ENCODE measurements around the gene WFDC8.

The WFDC8 gene

GRCh38 chr20:45579184-45579583 lies at the start of gene WFDC8:
Gene WFDC8 (minus strand): TSS chr20:45579284. CDS start chr20:45579247, 37 bp downstream.
- Histone ChIP-seq H3K79me2 (ENCODE audit: insufficient read depth, low read length) (no peaks in the 10 kb centered on the region), H3K9ac (ENCODE audit: low read length) (no peak within 1 kb of the TSS), H3K4me2 (ENCODE audit: low read length) (no peak within 1 kb of the TSS), H3K36me3 (ENCODE audit: insufficient read depth, low read length) (no peaks in the 10 kb centered on the region), H4K20me1 (ENCODE audit: insufficient read depth, low read length) (no peaks in the 10 kb centered on the region), H3F3A (ENCODE audit: insufficient read depth, low read length) (no peaks in the 10 kb centered on the region), H3K27me3 (ENCODE audit: insufficient read depth, low read length) (no peaks in the 10 kb centered on the region), H3K4me1 (ENCODE audit: insufficient read depth, low read length, severe bottlenecking) (no peaks in the 10 kb centered on the region), H2AFZ (ENCODE audit: low read length) (no peak within 1 kb of the TSS), H3K4me3 (ENCODE audit: low read depth, low read length, poor library complexity, severe bottlenecking) (no peak within 1 kb of the TSS), H3K9me3 (ENCODE audit: low read length) (no peaks in the 10 kb centered on the region), H3K27ac (ENCODE audit: low read depth, low read length, poor library complexity, severe bottlenecking) (no peak within 1 kb of the TSS), H3K9me2 (ENCODE audit: low read depth, low read length) (no peaks in the 10 kb centered on the region)
- TF ChIP-seq EZH2 (IDR thresholded peaks at IDR 0.05; ENCODE audit: borderline replicate concordance, low read length) (no peak), CTCF (IDR thresholded peaks at IDR 0.05; ENCODE audit: low read length) (no peak)

- Histone ChIP-seq H3F3A (ENCODE audit: insufficient read depth, low read length) (no peaks in the 10 kb centered on the region), H3K27ac (ENCODE audit: low read depth, low read length, poor library complexity, severe bottlenecking) (no peak overlapping the region)
These were observed 47.5 kb upstream of the WFDC8 start for GRCh38 chr20:45626540-45626939.

GRCh38 chr20:45621593-45621992 lies 42.5 kb upstream of the WFDC8 start:
- no peak overlapping the region for H2AFZ ChIP-seq (ENCODE audit: low read length)
- no peaks in the 10 kb centered on the region for H3K9me2 ChIP-seq (ENCODE audit: low read depth, low read length)
- H3K4me3 ChIP-seq (ENCODE audit: low read depth, low read length, poor library complexity, severe bottlenecking) = no peak overlapping the region
- H3K36me3 ChIP-seq (ENCODE audit: insufficient read depth, low read length) = no peaks in the 10 kb centered on the region
- H3K27me3 ChIP-seq (ENCODE audit: insufficient read depth, low read length) = no peaks in the 10 kb centered on the region
- no peak overlapping the region for H3K27ac ChIP-seq (ENCODE audit: low read depth, low read length, poor library complexity, severe bottlenecking)
- H3K79me2 ChIP-seq (ENCODE audit: insufficient read depth, low read length) = no peaks in the 10 kb centered on the region
- no peaks in the 10 kb centered on the region for H4K20me1 ChIP-seq (ENCODE audit: insufficient read depth, low read length)
- no peak overlapping the region for H3K4me2 ChIP-seq (ENCODE audit: low read length)
- no peaks in the 10 kb centered on the region for H3K4me1 ChIP-seq (ENCODE audit: insufficient read depth, low read length, severe bottlenecking)
- H3K9ac ChIP-seq (ENCODE audit: low read length) = no peak overlapping the region
- TF ChIP-seq CTCF (IDR thresholded peaks at IDR 0.05; ENCODE audit: low read length) (no peak), EZH2 (IDR thresholded peaks at IDR 0.05; ENCODE audit: borderline replicate concordance, low read length) (no peak)
- no peaks in the 10 kb centered on the region for H3F3A ChIP-seq (ENCODE audit: insufficient read depth, low read length)
- H3K9me3 ChIP-seq (ENCODE audit: low read length) = no peaks in the 10 kb centered on the region

More at GRCh38 chr20:45626540-45626939, 47.5 kb upstream of the WFDC8 start:
- H3K36me3 ChIP-seq (ENCODE audit: insufficient read depth, low read length) = no peaks in the 10 kb centered on the region
- H3K4me2 ChIP-seq (ENCODE audit: low read length) = no peak overlapping the region
- no peaks in the 10 kb centered on the region for H4K20me1 ChIP-seq (ENCODE audit: insufficient read depth, low read length)
- H3K9me2 ChIP-seq (ENCODE audit: low read depth, low read length) = no peaks in the 10 kb centered on the region
- no peak overlapping the region for H2AFZ ChIP-seq (ENCODE audit: low read length)
- no peaks in the 10 kb centered on the region for H3K4me1 ChIP-seq (ENCODE audit: insufficient read depth, low read length, severe bottlenecking)
- H3K9ac ChIP-seq (ENCODE audit: low read length) = no peak overlapping the region
- no peaks in the 10 kb centered on the region for H3K79me2 ChIP-seq (ENCODE audit: insufficient read depth, low read length)
- H3K9me3 ChIP-seq (ENCODE audit: low read length) = no peaks in the 10 kb centered on the region
- H3K4me3 ChIP-seq (ENCODE audit: low read depth, low read length, poor library complexity, severe bottlenecking) = no peak overlapping the region
- TF ChIP-seq CTCF (IDR thresholded peaks at IDR 0.05; ENCODE audit: low read length) = no peak
- no peaks in the 10 kb centered on the region for H3K27me3 ChIP-seq (ENCODE audit: insufficient read depth, low read length)
